Body of pancreas (tissue), 4 donors: Measurements from ENCODE around the gene ANKDD1A. TPM values are rescaled to one million over a fixed set of nuclear protein-coding genes. Genes with fewer than 3 reads are reported as not detected.
A peak's percentile ranks its signal among the peaks of the same experiment; 100 is the strongest.

ENCODE experiments used
- ATAC-seq: fragments of 150-250 bp; one replicate; pipeline ENCODE4 v1.9.1; 2016
- DNase-seq, 4 donors: peaks; one replicate each; pipeline ENCODE4 v3.0.0-alpha.2; 2019
- H3K27ac ChIP-seq, 4 donors: fragments of 200-600 bp; sonication (generic); 1 replicate in 3 of 4; 2 replicates in 1 of 4; pipeline versions ENCODE4 v1.5.1 to v1.6.1; 2016 to 2019; ENCODE audit warnings: mild to moderate bottlenecking in 1 of 4, mixed read lengths in 1 of 4, moderate library complexity in 1 of 4
- H3K27me3 ChIP-seq, 2 donors: fragments of 200-600 bp; sonication (generic); one replicate each; pipeline ENCODE4 v1.6.0; 2016; ENCODE audit warnings: mild to moderate bottlenecking in 1 of 2
- H3K36me3 ChIP-seq, 2 donors: fragments of 200-600 bp; sonication (generic); replicated peaks in 1 of 2; 2 replicates each; pipeline ENCODE4 v1.5.1; 2016; ENCODE audit warnings: low read depth in 2 of 2; ENCODE audit not compliant: insufficient read depth in 1 of 2
- H3K4me1 ChIP-seq: fragments of 200-600 bp; sonication (generic); one replicate; pipeline ENCODE4 v1.6.0; 2016
- H3K4me3 ChIP-seq, 2 donors: fragments of 200-600 bp; sonication (generic); 1 replicate in 1 of 2; 2 replicates in 1 of 2; pipeline ENCODE4 v1.5.1; 2016 to 2019
- H3K9me3 ChIP-seq, 3 donors: fragments of 200-600 bp; sonication (generic); 1 replicate in 2 of 3; 2 replicates in 1 of 3; pipeline ENCODE4 v1.5.1; 2016
- CTCF ChIP-seq, 7 experiments: fragments of 450-650 bp in 4 of 7; fragments of 200-600 bp in 3 of 7; sonication (generic) in 3 of 7; IDR thresholded peaks; one replicate each; pipeline ENCODE4 v1.5.1; 2016 to 2019; ENCODE audit warnings: antibody characterized with exemption in 7 of 7
- POLR2A ChIP-seq, 3 donors: fragments of 450-650 bp; IDR thresholded peaks; one replicate each; pipeline ENCODE4 v1.6.1; 2016; ENCODE audit warnings: antibody characterized with exemption in 3 of 3, mild to moderate bottlenecking in 2 of 3
- WGBS, 2 donors: methylation state at CpG; one replicate each; pipeline ENCODE4 v1.1.5; 2017; 5-methylcytosine and 5-hydroxymethylcytosine counted together
- intact Hi-C: fragments of 100-400 bp; cut with DNase I; formaldehyde crosslinking; loops from one replicate; pipeline ENCODE4 v1.15.1; 2023
- total RNA-seq, 2 donors: library from RNA; depleted of rRNA; stranded (reverse); fragments of >200 nt; gene quantifications; one replicate each; pipeline ENCODE4 v1.1.0, GENCODE V29; 2016

Gene ANKDD1A
- total RNA-seq, 2 donors from 2014 or later: 3.9 to 18.8 TPM

DNA sequence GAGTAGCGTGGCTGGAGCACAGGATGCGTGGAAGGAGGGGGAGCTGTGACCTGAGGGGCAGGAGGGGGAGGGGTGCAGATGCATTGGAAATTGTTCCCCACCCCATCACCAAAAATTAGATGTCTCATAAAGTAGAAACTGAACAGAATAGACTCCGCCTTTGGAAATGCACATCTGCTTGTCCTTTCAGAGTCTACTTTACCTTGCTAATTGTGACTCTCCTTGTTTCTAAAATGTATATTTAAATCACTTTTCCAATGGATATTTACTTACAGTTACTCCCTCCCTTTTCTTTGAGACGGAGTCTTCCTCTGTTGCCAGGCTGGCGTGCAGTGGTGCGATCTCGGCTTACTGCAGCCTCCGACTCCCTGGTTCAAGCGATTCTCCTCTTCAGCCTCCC is 47.4 kb downstream of the ANKDD1A start:
- H3K4me3 ChIP-seq: no peak overlapping the region
- H3K27ac ChIP-seq: no peak overlapping the region
- no peaks in the 10 kb centered on the region for H3K4me1 ChIP-seq
- no peaks in the 10 kb centered on the region for H3K27me3 ChIP-seq
- intact Hi-C loops: no loop called here
- no peak for TF ChIP-seq CTCF (IDR thresholded peaks at IDR 0.05)
- TF ChIP-seq POLR2A (IDR thresholded peaks at IDR 0.05): no peak
- peaks cover 6 to 15% of the 10 kb centered on the region in 2 donors for H3K36me3 ChIP-seq
- ATAC-seq (no peak), DNase-seq (no peak)
- WGBS, 2 donors: 94% methylated on average over 9 of the region's 9 CpGs
- no peaks in the 10 kb centered on the region for H3K9me3 ChIP-seq

DNA sequence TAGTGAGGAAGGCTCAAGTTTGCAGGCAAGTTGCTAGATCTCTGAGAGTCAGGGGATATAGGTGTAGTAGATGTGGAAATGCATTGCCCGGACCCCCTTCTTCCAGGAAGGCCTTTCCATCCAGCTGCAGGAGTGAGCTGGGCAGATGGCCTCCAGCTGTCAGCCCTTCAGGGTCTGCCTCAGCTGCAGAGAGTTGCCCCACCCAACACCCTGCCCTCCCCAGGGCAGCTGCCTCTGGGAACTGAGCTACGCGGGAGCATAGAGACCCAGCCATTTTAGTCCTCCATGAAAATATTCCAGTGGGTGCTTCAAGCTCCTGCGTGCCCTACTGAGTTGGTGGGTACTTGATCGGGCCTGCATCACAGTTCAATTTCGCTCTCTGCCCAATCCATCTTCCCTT is 48.5 kb downstream of the ANKDD1A start:
- WGBS, 2 donors: 94 to 97% methylated on average over 6 of the region's 6 CpGs
- TF ChIP-seq POLR2A (IDR thresholded peaks at IDR 0.05) (no peak), CTCF (IDR thresholded peaks at IDR 0.05) (no peak)
- H3K36me3 ChIP-seq: peaks cover 6 to 25% of the 10 kb centered on the region in 2 donors

DNA sequence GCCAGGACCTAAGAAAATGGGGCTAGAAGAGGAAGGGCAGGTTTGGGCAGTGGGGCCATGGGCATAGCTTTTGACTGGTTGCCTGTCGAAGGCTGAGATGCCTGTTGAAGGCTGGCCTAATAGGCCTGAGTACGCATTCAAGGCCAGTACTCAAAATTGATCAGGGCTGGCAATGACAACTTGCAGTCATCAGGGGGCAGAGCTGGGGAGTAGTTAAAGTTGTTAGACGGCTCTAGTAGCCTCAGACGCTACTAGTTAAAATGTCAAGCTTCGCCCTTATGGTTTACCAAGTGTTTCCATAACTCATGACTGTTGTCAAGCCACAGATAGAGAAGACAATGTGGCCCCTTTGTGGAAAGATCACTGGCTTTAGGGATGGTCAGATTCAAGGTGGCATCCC is 49.3 kb downstream of the ANKDD1A start:
- no peaks in the 10 kb centered on the region for H3K4me1 ChIP-seq
- no peaks in the 10 kb centered on the region for H3K27me3 ChIP-seq
- H3K27ac ChIP-seq: no peak overlapping the region
- no peak overlapping the region for H3K4me3 ChIP-seq
- no peak for ATAC-seq
- no peak for TF ChIP-seq CTCF (IDR thresholded peaks at IDR 0.05)
- no peak for TF ChIP-seq POLR2A (IDR thresholded peaks at IDR 0.05)
- H3K9me3 ChIP-seq: no peaks in the 10 kb centered on the region
- peaks cover 6 to 28% of the 10 kb centered on the region in 2 donors for H3K36me3 ChIP-seq
- intact Hi-C loops: no loop called here
- DNase-seq: no peak
- 91 to 94% methylated on average over 5 of the region's 5 CpGs for whole genome bisulfite sequencing, 2 donors

More for the DNA sequence above, 48.5 kb downstream of the ANKDD1A start:
- no peak overlapping the region for H3K4me3 ChIP-seq
- no peak overlapping the region for H3K27ac ChIP-seq
- H3K4me1 ChIP-seq: no peaks in the 10 kb centered on the region
- intact Hi-C loops: no loop called here
- H3K27me3 ChIP-seq: no peaks in the 10 kb centered on the region
- H3K9me3 ChIP-seq: no peaks in the 10 kb centered on the region
- DNase-seq: no peak
- no peak for ATAC-seq

GRCh38 chr15:64969401-64969800 is 57.7 kb downstream of the ANKDD1A start:
- Histone ChIP-seq H3K9me3 (no peaks in the 10 kb centered on the region), H3K27ac (no peak overlapping the region), H3K36me3 (peaks cover 3 to 36% of the 10 kb centered on the region in 2 donors), H3K4me3 (no peak overlapping the region), H3K27me3 (no peaks in the 10 kb centered on the region), H3K4me1 (no peaks in the 10 kb centered on the region)
- WGBS, 2 donors: 45 to 64% methylated on average over 1 of the region's 1 CpG
- intact Hi-C loops: no loop called here
- ATAC-seq (no peak), DNase-seq (peak in 1 of 4 donors; percentile 35)
- TF ChIP-seq POLR2A (IDR thresholded peaks at IDR 0.05) (no peak), CTCF (IDR thresholded peaks at IDR 0.05) (no peak)

- intact Hi-C loops: no loop called here
- DNase-seq: no peak
- Histone ChIP-seq H3K36me3 (peaks cover 3 to 26% of the 10 kb centered on the region in 2 donors), H3K27me3 (no peaks in the 10 kb centered on the region), H3K4me1 (no peaks in the 10 kb centered on the region), H3K4me3 (no peak overlapping the region), H3K9me3 (no peaks in the 10 kb centered on the region), H3K27ac (no peak overlapping the region)
- WGBS, 2 donors: 83 to 90% methylated on average over 7 of the region's 7 CpGs
- no peak for ATAC-seq
- TF ChIP-seq POLR2A (IDR thresholded peaks at IDR 0.05) (no peak), CTCF (IDR thresholded peaks at IDR 0.05) (no peak)
Observed at GRCh38 chr15:64970698-64971097, 59.0 kb downstream of the ANKDD1A start.
